WERI-Rb-1 (cell line): ENCODE measurements around the gene MACROD1.

Experiments used
- DNase-seq: peaks from one replicate; pipeline ENCODE4 v3.0.0-alpha.2; 2020
- H3K27ac ChIP-seq: fragments of 250-450 bp; sonication (Bioruptor Pico); 2 replicates; pipeline ENCODE4 v1.5.1; 2020; ENCODE audit warnings: mild to moderate bottlenecking, moderate library complexity
- H3K27me3 ChIP-seq: fragments of 250-450 bp; sonication (Bioruptor Pico); 2 replicates; pipeline ENCODE4 v1.5.1; 2021; ENCODE audit warnings: mild to moderate bottlenecking, low read depth, moderate library complexity; ENCODE audit not compliant: insufficient read depth, severe bottlenecking
- H3K36me3 ChIP-seq: fragments of 250-450 bp; sonication (Bioruptor Pico); 2 replicates; pipeline ENCODE4 v1.5.1; 2020; ENCODE audit warnings: mild to moderate bottlenecking, moderate library complexity
- H3K4me3 ChIP-seq: 2 replicates; pipeline ENCODE4 v1.5.1; 2011; ENCODE audit warnings: low read depth, mild to moderate bottlenecking, control low read depth, low read length
- H3K9me3 ChIP-seq: fragments of 250-450 bp; sonication (Bioruptor Pico); 2 replicates; pipeline ENCODE4 v1.5.1; 2021; ENCODE audit warnings: mild to moderate bottlenecking, moderate library complexity; ENCODE audit not compliant: severe bottlenecking
- TF ChIP-seq, protein P1 (sequence below): IDR thresholded peaks from 2 replicates; pipeline ENCODE4 v1.5.1; 2011; ENCODE audit warnings: low read depth, mild to moderate bottlenecking, control low read depth, inconsistent platforms, low read length

MACROD1 gene

DNA sequence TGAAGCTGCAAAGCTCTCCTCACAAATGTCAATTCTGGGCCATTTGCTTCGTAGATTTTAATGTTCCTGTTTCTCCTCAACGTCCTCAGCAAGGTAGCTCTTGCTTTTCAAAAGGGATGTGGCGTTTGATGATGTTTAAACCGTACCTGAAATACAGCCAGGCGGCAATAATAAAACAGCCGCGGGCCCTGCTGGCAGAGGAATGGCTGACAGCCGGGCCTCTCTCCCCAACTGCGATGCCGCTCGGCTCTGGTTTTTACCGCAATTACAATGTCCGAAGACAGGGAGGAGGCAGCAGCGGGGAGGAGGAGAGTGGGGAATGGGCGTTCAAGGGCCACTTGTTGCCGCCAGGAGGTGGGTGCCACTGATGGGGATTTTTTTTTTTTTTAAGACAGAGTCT, 27.5 kb downstream of the MACROD1 start:
- TF ChIP-seq, protein P1, sequence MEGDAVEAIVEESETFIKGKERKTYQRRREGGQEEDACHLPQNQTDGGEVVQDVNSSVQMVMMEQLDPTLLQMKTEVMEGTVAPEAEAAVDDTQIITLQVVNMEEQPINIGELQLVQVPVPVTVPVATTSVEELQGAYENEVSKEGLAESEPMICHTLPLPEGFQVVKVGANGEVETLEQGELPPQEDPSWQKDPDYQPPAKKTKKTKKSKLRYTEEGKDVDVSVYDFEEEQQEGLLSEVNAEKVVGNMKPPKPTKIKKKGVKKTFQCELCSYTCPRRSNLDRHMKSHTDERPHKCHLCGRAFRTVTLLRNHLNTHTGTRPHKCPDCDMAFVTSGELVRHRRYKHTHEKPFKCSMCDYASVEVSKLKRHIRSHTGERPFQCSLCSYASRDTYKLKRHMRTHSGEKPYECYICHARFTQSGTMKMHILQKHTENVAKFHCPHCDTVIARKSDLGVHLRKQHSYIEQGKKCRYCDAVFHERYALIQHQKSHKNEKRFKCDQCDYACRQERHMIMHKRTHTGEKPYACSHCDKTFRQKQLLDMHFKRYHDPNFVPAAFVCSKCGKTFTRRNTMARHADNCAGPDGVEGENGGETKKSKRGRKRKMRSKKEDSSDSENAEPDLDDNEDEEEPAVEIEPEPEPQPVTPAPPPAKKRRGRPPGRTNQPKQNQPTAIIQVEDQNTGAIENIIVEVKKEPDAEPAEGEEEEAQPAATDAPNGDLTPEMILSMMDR, result no peak
- DNase-seq, result no peak
- Histone ChIP-seq H3K36me3 (no peaks in the 10 kb centered on the region), H3K27ac (no peak overlapping the region), H3K4me3 (no peak overlapping the region), H3K27me3 (no peaks in the 10 kb centered on the region), H3K9me3 (no peaks in the 10 kb centered on the region)

DNA sequence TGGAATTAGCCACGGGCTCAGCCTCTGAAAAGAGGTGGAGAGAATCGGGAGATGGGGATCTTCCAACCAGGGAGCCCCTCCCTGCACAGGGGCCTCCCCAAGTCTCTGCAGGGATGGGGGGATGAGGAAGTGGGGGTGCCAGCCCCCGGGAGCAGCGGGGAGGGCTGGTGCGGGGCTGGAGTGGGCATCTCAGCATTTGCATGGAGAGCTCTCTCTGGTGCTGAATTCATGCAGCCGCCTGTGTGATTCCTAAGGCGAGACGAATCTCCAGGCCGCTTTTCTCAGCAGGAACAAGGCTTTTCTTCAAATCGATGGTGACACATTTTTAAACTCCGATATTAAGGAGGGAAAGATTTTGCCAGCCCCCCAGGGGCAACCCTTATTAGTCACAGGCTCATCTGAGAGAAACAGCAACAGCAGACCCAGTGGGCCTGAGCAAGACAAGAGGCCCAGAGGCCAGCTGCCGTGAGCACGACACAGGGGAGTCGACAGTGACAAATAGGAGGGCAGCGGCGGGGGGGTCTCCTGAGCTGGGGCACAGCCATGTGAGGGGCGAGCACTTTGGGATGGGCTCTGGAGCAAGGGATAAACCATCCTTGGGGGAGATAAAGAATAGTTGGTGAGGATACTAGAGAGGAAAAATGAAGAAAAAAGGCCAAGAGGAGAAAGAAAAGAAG, 29.0 kb downstream of the MACROD1 start:
- Histone ChIP-seq H3K27me3 (no peaks in the 10 kb centered on the region), H3K9me3 (no peaks in the 10 kb centered on the region), H3K36me3 (no peaks in the 10 kb centered on the region), H3K4me3 (no peak overlapping the region), H3K27ac (no peak overlapping the region; the same call in 1 of the 2 replicates)
- TF ChIP-seq, protein P1, result no peak
- no peak for DNase-seq

DNA sequence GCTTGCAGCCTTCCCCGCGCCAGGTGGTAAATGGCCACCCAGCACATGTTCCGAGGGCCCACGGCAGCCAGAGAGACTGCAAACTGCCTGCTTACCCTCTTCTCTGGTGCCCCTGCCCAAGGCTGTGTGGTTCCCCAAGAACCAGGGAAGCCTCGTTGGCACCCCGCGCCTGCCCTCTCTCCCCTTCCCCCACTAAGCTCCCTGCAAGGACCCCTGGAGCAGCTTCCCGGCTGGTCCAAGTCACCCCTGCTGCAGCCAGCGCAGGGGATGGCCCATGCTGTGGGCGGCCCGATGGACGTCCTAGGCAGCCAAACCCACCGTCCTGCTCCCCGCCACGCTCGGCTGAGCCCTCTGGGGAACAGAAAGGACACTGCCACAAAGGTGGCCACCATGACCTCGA, 30.2 kb downstream of the MACROD1 start:
- H3K27ac ChIP-seq, result no peak overlapping the region
- H3K4me3 ChIP-seq, result no peak overlapping the region
- no peaks in the 10 kb centered on the region for H3K27me3 ChIP-seq
- H3K9me3 ChIP-seq, result no peaks in the 10 kb centered on the region
- H3K36me3 ChIP-seq, result no peaks in the 10 kb centered on the region
- DNase-seq, result no peak
- TF ChIP-seq, protein P1, result no peak

DNA sequence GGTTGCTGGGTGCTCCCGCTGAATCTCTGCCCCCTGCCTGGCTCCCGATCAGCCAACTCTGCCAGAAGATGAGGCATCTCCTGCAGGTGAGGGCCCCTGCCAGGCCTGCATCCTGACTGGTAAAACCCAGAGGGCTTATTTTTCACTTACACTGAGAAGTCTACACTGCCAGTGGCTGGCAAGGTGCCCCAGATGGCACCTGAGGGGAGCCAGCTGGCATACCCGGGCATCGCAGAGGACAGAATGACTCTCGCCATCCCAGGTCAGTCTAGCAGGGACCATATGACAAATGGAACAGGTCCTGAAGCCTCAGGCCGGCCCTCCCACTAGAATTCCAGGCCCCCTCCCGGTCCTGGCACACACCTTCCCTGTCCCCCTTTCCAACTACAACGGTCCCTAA, 30.9 kb downstream of the MACROD1 start:
- DNase-seq, result no peak
- H3K27ac ChIP-seq, result no peak overlapping the region

DNA sequence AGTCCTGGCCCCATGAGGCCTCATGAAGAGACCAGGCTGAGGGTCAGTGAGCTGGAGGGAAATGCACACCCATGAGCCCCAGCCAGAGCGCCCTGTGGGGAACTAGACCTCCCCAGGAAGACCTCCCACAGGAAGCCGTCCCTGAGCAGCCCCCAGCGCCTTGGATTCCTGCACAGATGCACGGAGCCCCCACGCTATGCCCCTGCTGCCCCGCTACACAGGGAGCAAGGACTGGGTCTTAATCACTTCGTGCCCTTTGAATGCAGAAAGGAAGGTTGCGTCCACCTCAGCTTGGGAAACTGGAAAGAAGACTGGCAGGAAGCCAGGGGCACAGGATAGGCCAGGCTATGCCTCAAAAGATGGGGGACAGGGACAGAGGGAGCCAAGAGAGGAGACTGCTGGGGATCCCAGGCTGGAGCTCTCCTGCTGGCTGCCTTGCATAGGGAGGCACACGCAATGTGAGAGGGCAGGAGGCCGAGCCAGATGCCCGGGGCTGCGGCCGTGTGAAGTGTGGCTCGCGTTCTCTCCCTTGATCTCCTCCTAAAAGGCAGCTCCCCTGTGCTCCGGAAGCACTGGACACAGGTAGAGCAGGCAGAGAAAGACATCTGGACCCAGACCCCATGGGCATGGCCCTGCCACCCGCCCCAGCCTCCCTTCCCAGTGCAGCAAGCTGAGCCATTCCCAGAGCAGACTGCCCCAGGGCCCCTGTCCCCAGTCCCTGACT, 32.8 kb downstream of the MACROD1 start:
- H3K27me3 ChIP-seq, result no peaks in the 10 kb centered on the region
- H3K36me3 ChIP-seq, result peaks cover 2% of the 10 kb centered on the region; the same call in 1 of the 2 replicates
- peak overlapping the region; percentile 5 for H3K4me3 ChIP-seq
- TF ChIP-seq, protein P1, result no peak
- no peaks in the 10 kb centered on the region for H3K9me3 ChIP-seq
- H3K27ac ChIP-seq, result peak overlapping the region; percentile 81
- DNase-seq, result no peak

More for the DNA sequence above, 30.9 kb downstream of the MACROD1 start:
- TF ChIP-seq, protein P1, result no peak
- no peaks in the 10 kb centered on the region for H3K9me3 ChIP-seq
- no peaks in the 10 kb centered on the region for H3K27me3 ChIP-seq
- H3K36me3 ChIP-seq, result no peaks in the 10 kb centered on the region
- H3K4me3 ChIP-seq, result no peak overlapping the region
